ENCODE data around the gene STKLD1.

GRCh38 chr9:133436681-133437080 lies 60.5 kb downstream of the STKLD1 start:
- TF ChIP-seq EZH2phosphoT487 (IDR thresholded peaks at IDR 0.05; ENCODE audit: borderline replicate concordance, low read length), result no peak
- TF ChIP-seq, protein P1, sequence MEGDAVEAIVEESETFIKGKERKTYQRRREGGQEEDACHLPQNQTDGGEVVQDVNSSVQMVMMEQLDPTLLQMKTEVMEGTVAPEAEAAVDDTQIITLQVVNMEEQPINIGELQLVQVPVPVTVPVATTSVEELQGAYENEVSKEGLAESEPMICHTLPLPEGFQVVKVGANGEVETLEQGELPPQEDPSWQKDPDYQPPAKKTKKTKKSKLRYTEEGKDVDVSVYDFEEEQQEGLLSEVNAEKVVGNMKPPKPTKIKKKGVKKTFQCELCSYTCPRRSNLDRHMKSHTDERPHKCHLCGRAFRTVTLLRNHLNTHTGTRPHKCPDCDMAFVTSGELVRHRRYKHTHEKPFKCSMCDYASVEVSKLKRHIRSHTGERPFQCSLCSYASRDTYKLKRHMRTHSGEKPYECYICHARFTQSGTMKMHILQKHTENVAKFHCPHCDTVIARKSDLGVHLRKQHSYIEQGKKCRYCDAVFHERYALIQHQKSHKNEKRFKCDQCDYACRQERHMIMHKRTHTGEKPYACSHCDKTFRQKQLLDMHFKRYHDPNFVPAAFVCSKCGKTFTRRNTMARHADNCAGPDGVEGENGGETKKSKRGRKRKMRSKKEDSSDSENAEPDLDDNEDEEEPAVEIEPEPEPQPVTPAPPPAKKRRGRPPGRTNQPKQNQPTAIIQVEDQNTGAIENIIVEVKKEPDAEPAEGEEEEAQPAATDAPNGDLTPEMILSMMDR (IDR thresholded peaks at IDR 0.05; ENCODE audit: low read depth, low read length, poor library complexity, severe bottlenecking), result no peak
